ENCODE measurements around the gene ADISSP. TPM values are rescaled to one million over a fixed set of nuclear protein-coding genes. Genes with fewer than 3 reads are reported as not detected.

Gene ADISSP
- total RNA-seq, 1 experiment from 2014 or later: 80.3 TPM

DNA sequence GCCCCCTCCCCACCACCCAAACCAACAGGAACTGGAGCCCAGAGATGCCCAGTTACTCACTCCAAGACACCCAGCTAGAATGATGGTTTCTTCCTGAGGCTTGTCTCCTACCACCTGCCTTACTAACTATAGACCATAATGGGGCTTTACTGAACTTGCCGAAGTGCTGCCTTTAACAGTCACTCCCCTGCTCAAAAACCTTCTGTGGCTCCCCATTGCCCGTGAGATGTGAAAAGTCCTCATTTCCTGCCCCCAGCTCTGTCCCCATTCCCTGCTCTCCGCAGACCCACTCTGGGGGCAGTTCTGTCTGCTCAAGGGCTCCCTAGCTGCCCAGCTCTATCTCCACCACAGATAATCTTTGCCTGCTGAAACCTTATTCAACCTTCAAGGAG, 60.0 kb downstream of the ADISSP start:
- no peaks in the 10 kb centered on the region for H3K36me3 ChIP-seq (ENCODE audit: insufficient read depth, low read length, poor library complexity, severe bottlenecking)
- no peak overlapping the region for H3K4me3 ChIP-seq (ENCODE audit: low read depth, low read length, poor library complexity, severe bottlenecking)
- DNase-seq (ENCODE audit: low spot score): no peak
- POLR2A ChIA-PET (ENCODE audit: low non-redundant PET): no interaction called here
- H3K4me1 ChIP-seq (ENCODE audit: insufficient read depth, low read length, poor library complexity, severe bottlenecking): no peaks in the 10 kb centered on the region
- no peak for TF ChIP-seq EZH2 (IDR thresholded peaks at IDR 0.05; ENCODE audit: borderline replicate concordance, low read depth, low read length, poor library complexity, severe bottlenecking)
- TF ChIP-seq, protein P1, sequence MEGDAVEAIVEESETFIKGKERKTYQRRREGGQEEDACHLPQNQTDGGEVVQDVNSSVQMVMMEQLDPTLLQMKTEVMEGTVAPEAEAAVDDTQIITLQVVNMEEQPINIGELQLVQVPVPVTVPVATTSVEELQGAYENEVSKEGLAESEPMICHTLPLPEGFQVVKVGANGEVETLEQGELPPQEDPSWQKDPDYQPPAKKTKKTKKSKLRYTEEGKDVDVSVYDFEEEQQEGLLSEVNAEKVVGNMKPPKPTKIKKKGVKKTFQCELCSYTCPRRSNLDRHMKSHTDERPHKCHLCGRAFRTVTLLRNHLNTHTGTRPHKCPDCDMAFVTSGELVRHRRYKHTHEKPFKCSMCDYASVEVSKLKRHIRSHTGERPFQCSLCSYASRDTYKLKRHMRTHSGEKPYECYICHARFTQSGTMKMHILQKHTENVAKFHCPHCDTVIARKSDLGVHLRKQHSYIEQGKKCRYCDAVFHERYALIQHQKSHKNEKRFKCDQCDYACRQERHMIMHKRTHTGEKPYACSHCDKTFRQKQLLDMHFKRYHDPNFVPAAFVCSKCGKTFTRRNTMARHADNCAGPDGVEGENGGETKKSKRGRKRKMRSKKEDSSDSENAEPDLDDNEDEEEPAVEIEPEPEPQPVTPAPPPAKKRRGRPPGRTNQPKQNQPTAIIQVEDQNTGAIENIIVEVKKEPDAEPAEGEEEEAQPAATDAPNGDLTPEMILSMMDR (conservative IDR thresholded peaks at IDR 0.05; ENCODE audit: low read depth, low read length): no peak
- no peaks in the 10 kb centered on the region for H3K9me3 ChIP-seq (ENCODE audit: low read depth, low read length, poor library complexity, severe bottlenecking)
- no peaks in the 10 kb centered on the region for H3K27me3 ChIP-seq (replicated peaks; ENCODE audit: insufficient read depth, low read depth, low read length, poor library complexity)
- CTCF ChIA-PET: no interaction called here
- intact Hi-C loops (cut with micrococcal nuclease; ENCODE audit: unreplicated experiment): no loop called here
- no TSS peak for BruUV-seq (replicated peaks)
- H3K27ac ChIP-seq (ENCODE audit: low read depth, low read length, poor library complexity, severe bottlenecking): no peak overlapping the region

DNA sequence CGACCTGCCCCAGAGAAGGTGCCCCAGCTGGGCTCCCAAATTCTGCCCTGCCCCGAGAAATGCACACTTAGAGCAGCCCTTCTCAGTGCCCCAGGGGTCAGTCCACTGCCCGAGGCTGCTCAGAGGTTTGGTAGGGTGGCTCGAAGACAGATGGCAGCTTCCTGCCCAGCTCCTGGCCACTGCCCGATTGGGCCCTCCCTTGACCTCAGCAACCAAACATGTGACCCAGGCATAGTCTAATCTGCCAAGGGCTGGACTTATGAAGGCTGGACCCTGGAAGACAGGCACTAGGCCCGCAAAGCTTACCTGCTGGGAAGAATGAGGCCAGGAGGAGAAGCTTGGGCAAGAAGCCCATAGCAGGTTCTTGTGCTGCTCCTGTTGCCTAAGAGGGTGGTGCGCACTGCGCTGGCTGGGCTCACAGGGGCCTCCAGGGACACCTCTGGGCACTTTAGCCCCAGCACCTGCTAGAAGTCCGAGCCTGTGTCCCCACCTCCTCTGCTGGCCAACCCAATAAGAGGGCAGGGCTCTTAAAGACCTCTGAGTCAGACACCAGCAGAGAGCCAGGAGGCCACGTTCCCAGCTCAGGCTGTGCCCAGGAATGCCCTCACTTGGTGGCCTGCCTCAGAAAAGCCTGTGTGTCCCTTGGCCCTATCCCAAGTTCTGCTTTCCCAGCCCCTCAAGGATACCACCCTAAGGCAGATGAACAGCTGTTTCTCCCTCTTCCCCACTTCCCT, 60.6 kb downstream of the ADISSP start:
- Histone ChIP-seq H3K36me3 (ENCODE audit: insufficient read depth, low read length, poor library complexity, severe bottlenecking) (no peaks in the 10 kb centered on the region), H3K27me3 (replicated peaks; ENCODE audit: insufficient read depth, low read depth, low read length, poor library complexity) (no peaks in the 10 kb centered on the region), H3K9me3 (ENCODE audit: low read depth, low read length, poor library complexity, severe bottlenecking) (no peaks in the 10 kb centered on the region), H3K27ac (ENCODE audit: low read depth, low read length, poor library complexity, severe bottlenecking) (no peak overlapping the region), H3K4me1 (ENCODE audit: insufficient read depth, low read length, poor library complexity, severe bottlenecking) (no peaks in the 10 kb centered on the region), H3K4me3 (ENCODE audit: low read depth, low read length, poor library complexity, severe bottlenecking) (no peak overlapping the region)
- no TSS peak for BruUV-seq (replicated peaks)
- TF ChIP-seq, protein P1 (conservative IDR thresholded peaks at IDR 0.05; ENCODE audit: low read depth, low read length): no peak
- TF ChIP-seq EZH2 (IDR thresholded peaks at IDR 0.05; ENCODE audit: borderline replicate concordance, low read depth, low read length, poor library complexity, severe bottlenecking): no peak
- CTCF ChIA-PET: no interaction called here
- POLR2A ChIA-PET (ENCODE audit: low non-redundant PET): no interaction called here
- DNase-seq (ENCODE audit: low spot score): no peak
- intact Hi-C loops (cut with micrococcal nuclease; ENCODE audit: unreplicated experiment): no loop called here

DNA sequence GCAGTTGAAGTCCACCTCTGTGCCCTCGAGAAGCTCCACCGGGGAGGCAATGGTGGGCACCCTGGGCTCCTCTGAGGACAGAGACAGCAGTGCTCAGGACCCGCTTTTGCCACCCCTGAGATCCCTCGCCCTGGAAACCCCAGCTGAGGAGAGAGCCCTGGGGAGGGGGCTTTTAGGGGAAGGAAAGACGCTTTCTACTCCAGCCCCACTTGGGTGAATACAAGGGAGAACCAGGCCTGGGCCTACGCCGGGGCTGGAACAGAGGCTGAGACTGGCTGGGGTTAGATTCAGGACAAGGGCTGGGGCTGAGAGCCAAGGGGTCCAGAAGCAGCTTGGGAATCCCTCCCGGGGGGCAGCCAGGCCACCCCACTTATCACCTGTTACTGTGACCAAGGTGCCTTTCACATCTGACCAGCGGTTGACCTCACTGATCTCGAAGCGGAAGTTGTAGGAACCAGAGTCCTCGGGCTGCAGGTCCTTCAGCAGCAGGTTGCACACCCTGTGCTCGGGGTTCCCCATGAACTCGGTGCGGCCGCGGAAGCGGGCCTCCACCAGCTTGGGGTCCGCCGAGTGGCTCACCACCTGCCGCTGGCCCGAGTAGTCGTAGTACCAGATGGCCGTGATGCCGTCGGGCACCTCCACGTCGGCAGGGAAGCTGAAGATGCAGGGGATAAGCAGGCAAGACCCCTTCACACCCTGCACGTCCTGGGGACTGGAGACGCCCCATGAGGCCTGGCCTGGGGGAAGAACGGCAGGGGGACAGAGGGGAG, 61.4 kb downstream of the ADISSP start:
- TF ChIP-seq, protein P1 (conservative IDR thresholded peaks at IDR 0.05; ENCODE audit: low read depth, low read length): no peak
- TF ChIP-seq EZH2 (IDR thresholded peaks at IDR 0.05; ENCODE audit: borderline replicate concordance, low read depth, low read length, poor library complexity, severe bottlenecking): no peak
- BruUV-seq (replicated peaks): no TSS peak

More for the DNA sequence above, 61.4 kb downstream of the ADISSP start:
- H3K27ac ChIP-seq (ENCODE audit: low read depth, low read length, poor library complexity, severe bottlenecking): no peak overlapping the region
- no peaks in the 10 kb centered on the region for H3K9me3 ChIP-seq (ENCODE audit: low read depth, low read length, poor library complexity, severe bottlenecking)
- no peaks in the 10 kb centered on the region for H3K27me3 ChIP-seq (replicated peaks; ENCODE audit: insufficient read depth, low read depth, low read length, poor library complexity)
- no peak for DNase-seq (ENCODE audit: low spot score)
- POLR2A ChIA-PET (ENCODE audit: low non-redundant PET): no interaction called here
- H3K4me3 ChIP-seq (ENCODE audit: low read depth, low read length, poor library complexity, severe bottlenecking): no peak overlapping the region
- CTCF ChIA-PET: no interaction called here
- no peaks in the 10 kb centered on the region for H3K36me3 ChIP-seq (ENCODE audit: insufficient read depth, low read length, poor library complexity, severe bottlenecking)
- no peaks in the 10 kb centered on the region for H3K4me1 ChIP-seq (ENCODE audit: insufficient read depth, low read length, poor library complexity, severe bottlenecking)
- intact Hi-C loops (cut with micrococcal nuclease; ENCODE audit: unreplicated experiment): no loop called here
